ENCODE measurements around the gene HOXC11. TPM values are rescaled to one million over a fixed set of nuclear protein-coding genes. Genes with fewer than 3 reads are reported as not detected.
A peak's percentile ranks its signal among the peaks of the same experiment; 100 is the strongest.

The HOXC11 gene
- total and polyA plus RNA-seq, 2 donors (not counting 1 experiment from before 2014, with no cell fraction given), result not detected

DNA sequence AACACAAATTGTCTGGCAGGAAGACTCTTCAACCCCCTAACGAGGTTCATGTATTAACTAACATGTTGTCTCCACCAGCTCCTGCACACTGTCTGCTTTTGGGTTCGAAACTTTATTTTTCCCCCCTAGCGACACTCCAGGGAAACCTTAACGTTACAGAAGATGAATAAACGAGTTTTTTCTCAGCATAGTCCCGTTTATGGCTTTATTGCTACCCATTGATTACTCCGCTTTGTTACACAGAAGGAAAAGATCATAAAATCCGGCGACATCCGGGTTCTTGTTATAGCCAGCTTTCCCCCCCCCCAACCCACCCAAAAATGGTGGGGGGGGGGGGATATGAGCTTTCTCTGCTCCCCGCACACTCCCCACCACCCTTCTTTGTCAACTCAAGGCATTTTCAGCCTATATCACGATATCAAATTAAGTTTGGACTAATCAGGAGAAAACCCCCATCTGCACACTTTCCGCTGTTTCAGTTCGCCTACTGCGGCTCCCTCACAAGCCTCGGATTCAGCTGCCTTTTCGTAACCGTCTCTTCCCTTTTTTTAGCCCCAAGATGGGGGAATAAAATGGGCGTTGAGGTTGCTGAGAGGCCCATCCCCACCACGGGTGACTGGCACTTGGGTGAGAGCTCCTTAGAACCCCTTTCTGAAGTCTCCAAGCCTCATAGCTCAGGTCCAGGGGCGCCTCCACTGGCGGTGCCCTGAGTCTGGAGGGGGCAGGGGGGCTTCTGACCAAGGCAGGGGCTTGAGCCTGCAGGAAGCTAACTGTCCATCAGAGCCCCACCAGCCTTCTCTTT is 53.9 kb downstream of the HOXC11 start:
- peaks cover 3 to 29% of the 10 kb centered on the region in 2 donors for H3K4me1 ChIP-seq (ENCODE audit: control insufficient read depth in 2 of 2, insufficient read depth in 2 of 2, low read length in 2 of 2)
- Mint-ChIP-seq H3K27ac (peak overlapping the region; percentile 41), H3K4me1 (peaks cover 12% of the 10 kb centered on the region), H3K27me3 (peaks cover 73% of the 10 kb centered on the region), H3K9me3 (ENCODE audit: insufficient read depth) (no peaks in the 10 kb centered on the region), H3K4me3 (peak overlapping the region; percentile 1)
- H3K27me3 ChIP-seq (replicated peaks in 1 of 4; ENCODE audit: control extremely low read depth in 1 of 4, control insufficient read depth in 3 of 4, insufficient read depth in 4 of 4, low read length in 3 of 4), result peaks cover 0 to 93% (median 79%) of the 10 kb centered on the region in 4 experiments
- H3K4me3 ChIP-seq (ENCODE audit: control extremely low read depth in 1 of 5, extremely low read depth in 1 of 5, insufficient read depth in 1 of 5, low read depth in 2 of 5, low read length in 4 of 5), result no peak overlapping the region
- no peak overlapping the region for H2AFZ ChIP-seq (ENCODE audit: insufficient read depth, low read depth, low read length, poor library complexity, severe bottlenecking)
- DNase-seq (peak; percentile 26), ATAC-seq (ENCODE audit: low read depth) (no peak)
- ChIA-PET CTCF (interaction anchor here (1.0 to 2.7 kb wide), 2 partner anchors 21 to 174 kb away, joined by 3 to 12 read pairs; no protein-coding TSS in a partner anchor), POLR2A (interaction anchor here (0.6 kb wide), 1 partner anchor 117 kb away, joined by 3 read pairs; no protein-coding TSS in a partner anchor)
- TF ChIP-seq EZH2 (IDR thresholded peaks at IDR 0.05; ENCODE audit: borderline replicate concordance, insufficient read depth, low read depth, low read length, poor library complexity, severe bottlenecking), result peak; percentile 34
- TF ChIP-seq, protein P1, sequence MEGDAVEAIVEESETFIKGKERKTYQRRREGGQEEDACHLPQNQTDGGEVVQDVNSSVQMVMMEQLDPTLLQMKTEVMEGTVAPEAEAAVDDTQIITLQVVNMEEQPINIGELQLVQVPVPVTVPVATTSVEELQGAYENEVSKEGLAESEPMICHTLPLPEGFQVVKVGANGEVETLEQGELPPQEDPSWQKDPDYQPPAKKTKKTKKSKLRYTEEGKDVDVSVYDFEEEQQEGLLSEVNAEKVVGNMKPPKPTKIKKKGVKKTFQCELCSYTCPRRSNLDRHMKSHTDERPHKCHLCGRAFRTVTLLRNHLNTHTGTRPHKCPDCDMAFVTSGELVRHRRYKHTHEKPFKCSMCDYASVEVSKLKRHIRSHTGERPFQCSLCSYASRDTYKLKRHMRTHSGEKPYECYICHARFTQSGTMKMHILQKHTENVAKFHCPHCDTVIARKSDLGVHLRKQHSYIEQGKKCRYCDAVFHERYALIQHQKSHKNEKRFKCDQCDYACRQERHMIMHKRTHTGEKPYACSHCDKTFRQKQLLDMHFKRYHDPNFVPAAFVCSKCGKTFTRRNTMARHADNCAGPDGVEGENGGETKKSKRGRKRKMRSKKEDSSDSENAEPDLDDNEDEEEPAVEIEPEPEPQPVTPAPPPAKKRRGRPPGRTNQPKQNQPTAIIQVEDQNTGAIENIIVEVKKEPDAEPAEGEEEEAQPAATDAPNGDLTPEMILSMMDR (IDR thresholded peaks at IDR 0.05), result no peak
- H4K20me1 ChIP-seq (ENCODE audit: control insufficient read depth, insufficient read depth, low read length, poor library complexity, severe bottlenecking), result no peaks in the 10 kb centered on the region
- H3K79me2 ChIP-seq (ENCODE audit: control insufficient read depth, insufficient read depth, low read length), result no peaks in the 10 kb centered on the region
- peaks cover 0 to 28% (median 0%) of the 10 kb centered on the region in 3 donors for H3K9me3 ChIP-seq (ENCODE audit: control extremely low read depth in 1 of 3, control insufficient read depth in 2 of 3, insufficient read depth in 1 of 3, low read length in 2 of 3)
- H3K36me3 ChIP-seq (replicated peaks in 1 of 2; ENCODE audit: control extremely low read depth in 1 of 2, control insufficient read depth in 1 of 2, extremely low read depth in 1 of 2, insufficient read depth in 2 of 2, low read length in 1 of 2), result no peaks in the 10 kb centered on the region
- 23% methylated on average over 8 of the region's 22 CpGs for WGBS (ENCODE audit: insufficient coverage)
- intact Hi-C loops (cut with micrococcal nuclease), result no loop called here
- no peak overlapping the region for H3K4me2 ChIP-seq (replicated peaks; ENCODE audit: low read depth, low read length, poor library complexity, severe bottlenecking)
- H3K27ac ChIP-seq (ENCODE audit: low read length in 2 of 2), result no peak overlapping the region
- no peak overlapping the region for H3K9ac ChIP-seq (ENCODE audit: low read length)

Small RNA genes lying within 50 kb of the gene (small RNA-seq; reads per million reads assigned to genes)
- gene AC012531.3 (ENCODE audit: insufficient read length, low read depth, low replicate concordance), result not detected
- not detected for gene AC012531.4 (ENCODE audit: insufficient read length, low read depth, low replicate concordance)
- gene MIR196A2 (ENCODE audit: insufficient read length, low read depth, low replicate concordance), result not detected
- not detected for gene RF01905 (ENCODE audit: insufficient read length, low read depth, low replicate concordance)
- not detected for gene RF01906 (ENCODE audit: insufficient read length, low read depth, low replicate concordance)

Other genes with a start within 250 kb of the HOXC11 start
- 171 and 179 TPM in 2 replicates for gene CALCOCO1, start 245.7 kb upstream of the HOXC11 start, total RNA-seq
- 163 and 169 TPM in 2 replicates for gene CALCOCO1, start 245.7 kb upstream of the HOXC11 start, polyA plus RNA-seq
- gene CISTR, start 221.1 kb upstream of the HOXC11 start, total RNA-seq, result not detected in 2 replicates
- not detected in 2 replicates for gene CISTR, start 221.1 kb upstream of the HOXC11 start, polyA plus RNA-seq
- gene HOXC13, start 34.3 kb upstream of the HOXC11 start, total RNA-seq, result not detected in 2 replicates
- gene HOXC13, start 34.3 kb upstream of the HOXC11 start, polyA plus RNA-seq, result not detected in 2 replicates
- gene HOXC12, start 18.2 kb upstream of the HOXC11 start, total RNA-seq, result not detected in 2 replicates
- gene HOXC12, start 18.2 kb upstream of the HOXC11 start, polyA plus RNA-seq, result not detected in 2 replicates
- not detected in 2 replicates for gene HOTAIR, start 1.8 kb downstream of the HOXC11 start, total RNA-seq
- not detected in 2 replicates for gene HOTAIR, start 1.8 kb downstream of the HOXC11 start, polyA plus RNA-seq
- gene HOXC10, start 12.0 kb downstream of the HOXC11 start, total RNA-seq, result not detected in 2 replicates
- gene HOXC10, start 12.0 kb downstream of the HOXC11 start, polyA plus RNA-seq, result not detected in 2 replicates
- not detected in 2 replicates for gene HOXC9, start 27.0 kb downstream of the HOXC11 start, total RNA-seq
- gene HOXC9, start 27.0 kb downstream of the HOXC11 start, polyA plus RNA-seq, result not detected in 2 replicates
- gene HOXC8, start 35.9 kb downstream of the HOXC11 start, total RNA-seq, result not detected in 2 replicates
- gene HOXC8, start 35.9 kb downstream of the HOXC11 start, polyA plus RNA-seq, result not detected in 2 replicates
- not detected in 2 replicates for gene HOXC6, start 55.3 kb downstream of the HOXC11 start, total RNA-seq
- gene HOXC6, start 55.3 kb downstream of the HOXC11 start, polyA plus RNA-seq, result not detected in 2 replicates
- not detected in 2 replicates for gene HOXC5, start 59.9 kb downstream of the HOXC11 start, total RNA-seq
- gene HOXC5, start 59.9 kb downstream of the HOXC11 start, polyA plus RNA-seq, result not detected in 2 replicates
- 6.4 and 6.5 TPM in 2 replicates for gene HOXC4, start 80.7 kb downstream of the HOXC11 start, total RNA-seq
- 1.0 and 4.3 TPM in 2 replicates for gene HOXC4, start 80.7 kb downstream of the HOXC11 start, polyA plus RNA-seq
- 37.5 and 42.3 TPM in 2 replicates for gene SMUG1, start 215.9 kb downstream of the HOXC11 start, total RNA-seq
- gene SMUG1, start 215.9 kb downstream of the HOXC11 start, polyA plus RNA-seq, result 25.0 and 31.9 TPM in 2 replicates